Natural killer cell (primary cell): ENCODE results near the gene HSPA9. TPM values are rescaled to one million over a fixed set of nuclear protein-coding genes. Genes with fewer than 3 reads are reported as not detected.

Experiments used
- ATAC-seq, 3 donors: fragments of 150-1000 bp in 2 of 3; fragments of 200-7000 bp in 1 of 3; cut with Tn5 transposase; 1 replicate in 1 of 3; 2 replicates in 2 of 3; pipeline ENCODE4 v1.10.0; 2021; ENCODE audit warnings: mild to moderate bottlenecking in 2 of 3, moderate library complexity in 2 of 3
- DNase-seq, 2 donors: peaks; one replicate each; pipeline versions ENCODE4 v3.0.0 to v3.0.0-alpha.2; 2013 to 2021; ENCODE audit warnings: mixed read lengths in 1 of 2
- H3K27ac ChIP-seq: one replicate; pipeline ENCODE4 v1.5.1; 2013; ENCODE audit warnings: mild to moderate bottlenecking, low read length
- H3K27me3 ChIP-seq: one replicate; pipeline ENCODE4 v1.6.1; 2013; ENCODE audit warnings: low read length; ENCODE audit not compliant: control insufficient read depth, insufficient read depth
- H3K36me3 ChIP-seq: one replicate; pipeline ENCODE4 v1.6.1; 2013; ENCODE audit warnings: low read length; ENCODE audit not compliant: control insufficient read depth, insufficient read depth
- H3K4me1 ChIP-seq: one replicate; pipeline ENCODE4 v1.6.1; 2013; ENCODE audit warnings: low read length; ENCODE audit not compliant: control insufficient read depth, insufficient read depth
- H3K4me3 ChIP-seq: one replicate; pipeline ENCODE4 v1.5.1; 2013; ENCODE audit warnings: low read length
- H3K9me3 ChIP-seq: one replicate; pipeline ENCODE4 v1.6.1; 2013; ENCODE audit warnings: low read length; ENCODE audit not compliant: control insufficient read depth, insufficient read depth
- H3K27ac Mint-ChIP-seq, 2 donors: one replicate each; pipeline ENCODE4 v1.8.0; 2022; ENCODE audit warnings: mild to moderate bottlenecking in 2 of 2, mixed read lengths in 2 of 2, moderate library complexity in 1 of 2
- H3K27me3 Mint-ChIP-seq, 2 donors: one replicate each; pipeline ENCODE4 v1.8.0; 2022; ENCODE audit warnings: low read depth in 2 of 2, mixed read lengths in 2 of 2
- H3K36me3 Mint-ChIP-seq: one replicate; pipeline ENCODE4 v1.8.0; 2022; ENCODE audit warnings: mixed read lengths
- H3K4me1 Mint-ChIP-seq, 2 donors: one replicate each; pipeline ENCODE4 v1.8.0; 2022; ENCODE audit warnings: mixed read lengths in 2 of 2
- H3K4me3 Mint-ChIP-seq: one replicate; pipeline ENCODE4 v1.8.0; 2022; ENCODE audit warnings: mild to moderate bottlenecking, moderate library complexity, mixed read lengths
- H3K9me3 Mint-ChIP-seq, 2 donors: one replicate each; pipeline ENCODE4 v1.8.0; 2022; ENCODE audit warnings: mixed read lengths in 2 of 2
- WGBS: methylation state at CpG from one replicate; pipeline ENCODE4 v1.1.7; 2013; ENCODE audit warnings: missing lambda C conversion rate; ENCODE audit not compliant: insufficient coverage; 5-methylcytosine and 5-hydroxymethylcytosine counted together
- intact Hi-C: fragments of 100-400 bp; cut with micrococcal nuclease; formaldehyde crosslinking; loops from one replicate; pipeline ENCODE4 v1.14.2; 2022
- total RNA-seq, 4 donors: library from RNA; stranded (reverse); fragments of 120-200 nt in 1 of 4; gene quantifications; one replicate each; pipeline versions ENCODE4 v1.2.3 to v1.2.4, GENCODE V29; 2013 to 2022
- TF ChIP-seq, protein P1 (sequence below): fragments of 200-600 bp; IDR thresholded peaks from one replicate; pipeline ENCODE4 v1.8.0; 2022; ENCODE audit warnings: antibody characterized with exemption

The HSPA9 gene
- total RNA-seq, 3 donors from 2014 or later (not counting 1 experiment from before 2014, with no cell fraction given) = 272 to 308 (median 308) TPM

DNA sequence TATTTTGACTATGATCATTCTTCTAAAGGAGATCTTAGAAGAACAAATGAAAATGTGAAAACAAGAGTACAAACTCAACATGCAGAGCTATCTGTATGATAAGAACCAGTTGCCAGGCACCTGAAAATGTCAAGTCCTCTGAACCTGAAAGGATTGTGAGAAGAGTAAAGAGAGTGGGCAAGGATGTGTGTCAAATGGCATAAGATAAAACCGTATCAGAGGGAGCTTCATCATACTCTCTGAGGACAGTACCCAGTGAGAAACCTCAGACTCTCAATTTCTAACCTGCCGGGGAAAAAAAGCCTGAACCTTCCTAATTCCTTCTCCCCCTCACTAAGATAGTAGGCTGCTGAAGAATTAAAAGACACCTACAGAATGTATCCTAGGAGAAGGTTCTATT is 39.0 kb downstream of the HSPA9 start:
- H3K9me3 ChIP-seq = no peaks in the 10 kb centered on the region
- Mint-ChIP-seq H3K4me1 (peaks cover 62 to 68% of the 10 kb centered on the region in 2 donors), H3K4me3 (no peak overlapping the region), H3K27ac (peak overlapping the region; percentile 16 to 75), H3K36me3 (no peaks in the 10 kb centered on the region), H3K27me3 (no peaks in the 10 kb centered on the region), H3K9me3 (no peaks in the 10 kb centered on the region)
- TF ChIP-seq, protein P1, sequence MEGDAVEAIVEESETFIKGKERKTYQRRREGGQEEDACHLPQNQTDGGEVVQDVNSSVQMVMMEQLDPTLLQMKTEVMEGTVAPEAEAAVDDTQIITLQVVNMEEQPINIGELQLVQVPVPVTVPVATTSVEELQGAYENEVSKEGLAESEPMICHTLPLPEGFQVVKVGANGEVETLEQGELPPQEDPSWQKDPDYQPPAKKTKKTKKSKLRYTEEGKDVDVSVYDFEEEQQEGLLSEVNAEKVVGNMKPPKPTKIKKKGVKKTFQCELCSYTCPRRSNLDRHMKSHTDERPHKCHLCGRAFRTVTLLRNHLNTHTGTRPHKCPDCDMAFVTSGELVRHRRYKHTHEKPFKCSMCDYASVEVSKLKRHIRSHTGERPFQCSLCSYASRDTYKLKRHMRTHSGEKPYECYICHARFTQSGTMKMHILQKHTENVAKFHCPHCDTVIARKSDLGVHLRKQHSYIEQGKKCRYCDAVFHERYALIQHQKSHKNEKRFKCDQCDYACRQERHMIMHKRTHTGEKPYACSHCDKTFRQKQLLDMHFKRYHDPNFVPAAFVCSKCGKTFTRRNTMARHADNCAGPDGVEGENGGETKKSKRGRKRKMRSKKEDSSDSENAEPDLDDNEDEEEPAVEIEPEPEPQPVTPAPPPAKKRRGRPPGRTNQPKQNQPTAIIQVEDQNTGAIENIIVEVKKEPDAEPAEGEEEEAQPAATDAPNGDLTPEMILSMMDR = no peak
- intact Hi-C loops = no loop called here
- peak in 2 of 3 donors; percentile 6 to 12 for ATAC-seq
- H3K4me3 ChIP-seq = no peak overlapping the region
- 84% methylated on average over 2 of the region's 2 CpGs for WGBS
- H3K4me1 ChIP-seq = no peaks in the 10 kb centered on the region
- no peak overlapping the region for H3K27ac ChIP-seq
- peaks cover 7% of the 10 kb centered on the region for H3K36me3 ChIP-seq
- H3K27me3 ChIP-seq = no peaks in the 10 kb centered on the region
- no peak for DNase-seq

DNA sequence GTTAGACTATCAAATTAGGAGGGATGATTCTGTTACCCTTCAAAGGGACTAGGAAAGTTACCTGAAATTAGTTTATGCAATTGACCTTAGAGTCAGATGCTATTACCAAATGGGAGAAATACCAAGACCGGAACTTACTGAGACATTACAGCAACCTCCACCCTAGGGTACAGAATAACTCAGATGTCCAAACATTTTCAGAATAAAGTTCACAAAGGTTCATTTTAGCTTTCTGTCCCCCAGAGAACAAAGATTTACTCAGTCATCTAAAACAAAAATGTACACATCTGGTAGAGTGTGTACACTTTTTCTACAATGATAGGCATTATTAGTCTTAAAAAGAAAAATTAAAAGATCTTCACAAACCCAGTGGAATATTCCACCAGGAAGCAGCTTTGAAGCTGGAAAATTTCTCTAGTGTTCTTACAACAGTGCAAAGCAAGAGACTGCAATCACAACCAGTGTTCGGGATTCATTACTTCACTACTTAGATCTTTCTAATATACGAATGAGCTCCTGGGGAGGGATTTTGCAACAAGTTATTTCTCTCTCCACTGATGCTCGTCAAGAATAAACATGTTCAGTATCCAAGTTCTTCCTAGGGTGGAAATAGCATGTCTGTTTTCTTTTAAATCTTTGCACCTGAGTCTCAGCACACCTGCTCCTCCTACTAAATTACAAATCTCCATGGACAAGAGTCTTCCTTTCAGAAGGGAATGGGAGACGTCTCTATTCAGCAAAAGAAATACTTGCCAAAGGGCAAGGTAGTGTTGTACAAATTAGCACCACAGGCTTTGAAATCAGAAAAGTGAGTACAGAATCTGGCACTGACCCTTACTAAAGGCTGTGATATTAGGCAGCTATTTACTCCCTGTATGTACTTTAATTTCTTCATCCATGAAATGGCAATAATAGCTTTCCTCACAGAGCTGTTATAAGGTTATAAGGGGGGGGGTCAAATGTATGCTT is 40.9 kb downstream of the HSPA9 start:
- ATAC-seq (no peak), DNase-seq (no peak)
- TF ChIP-seq, protein P1 = no peak
- Histone ChIP-seq H3K9me3 (no peaks in the 10 kb centered on the region), H3K27ac (no peak overlapping the region), H3K36me3 (peaks cover 7% of the 10 kb centered on the region), H3K4me3 (no peak overlapping the region), H3K27me3 (no peaks in the 10 kb centered on the region), H3K4me1 (no peaks in the 10 kb centered on the region)
- intact Hi-C loops = no loop called here
- 100% methylated on average over 5 of the region's 5 CpGs for WGBS
- no peak overlapping the region for H3K27ac Mint-ChIP-seq
- no peaks in the 10 kb centered on the region for H3K27me3 Mint-ChIP-seq
- no peaks in the 10 kb centered on the region for H3K36me3 Mint-ChIP-seq
- H3K4me3 Mint-ChIP-seq = no peak overlapping the region
- no peaks in the 10 kb centered on the region for H3K9me3 Mint-ChIP-seq
- peaks cover 53 to 63% of the 10 kb centered on the region in 2 donors for H3K4me1 Mint-ChIP-seq

DNA sequence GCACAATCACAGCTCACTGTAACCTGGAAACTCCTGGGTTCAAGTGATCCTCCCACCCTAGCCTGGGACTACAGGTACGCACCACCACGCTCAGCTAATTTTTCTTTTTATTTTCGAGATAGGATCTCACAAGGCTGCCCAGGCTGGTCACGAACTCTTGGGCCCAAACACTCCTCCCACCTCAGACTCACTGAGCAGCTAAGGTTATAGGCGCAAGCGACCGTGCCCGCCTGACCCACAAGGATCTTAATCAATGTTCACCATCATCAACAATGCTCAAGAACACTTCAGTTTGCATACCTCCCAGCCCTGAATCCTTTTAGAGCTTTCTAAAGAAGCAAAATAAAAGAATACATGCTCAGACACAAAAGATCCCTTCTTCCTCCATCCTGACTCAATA is 45.4 kb downstream of the HSPA9 start:
- 94% methylated on average over 8 of the region's 8 CpGs for WGBS
- H3K36me3 ChIP-seq = peaks cover 11% of the 10 kb centered on the region

More for the DNA sequence above, 45.4 kb downstream of the HSPA9 start:
- H3K27me3 Mint-ChIP-seq = no peaks in the 10 kb centered on the region
- intact Hi-C loops = no loop called here
- ATAC-seq (no peak), DNase-seq (no peak)
- no peaks in the 10 kb centered on the region for H3K4me1 ChIP-seq
- no peaks in the 10 kb centered on the region for H3K36me3 Mint-ChIP-seq
- TF ChIP-seq, protein P1 = no peak
- H3K4me1 Mint-ChIP-seq = peaks cover 38 to 52% of the 10 kb centered on the region in 2 donors
- no peak overlapping the region for H3K27ac ChIP-seq
- H3K9me3 Mint-ChIP-seq = no peaks in the 10 kb centered on the region
- H3K27ac Mint-ChIP-seq = peak overlapping the region in 1 of 2 donors; percentile 31
- H3K27me3 ChIP-seq = no peaks in the 10 kb centered on the region
- H3K9me3 ChIP-seq = no peaks in the 10 kb centered on the region
- H3K4me3 ChIP-seq = no peak overlapping the region
- H3K4me3 Mint-ChIP-seq = no peak overlapping the region
